Activated CD8-positive, alpha-beta T cell treated with anti-CD3 and anti-CD28 coated beads for 36 hours (primary cell): ENCODE measurements around the gene STXBP6. TPM values are rescaled to one million over a fixed set of nuclear protein-coding genes. Genes with fewer than 3 reads are reported as not detected.
A peak's percentile ranks its signal among the peaks of the same experiment; 100 is the strongest.

Source experiments
- ATAC-seq: fragments of 200-7000 bp; cut with Tn5 transposase; one replicate; pipeline ENCODE4 v1.10.0; 2021; ENCODE audit warnings: mild to moderate bottlenecking, moderate library complexity
- CTCF ChIA-PET: fragments of 350-600 bp; sonication (Branson Sonifier 250); formaldehyde crosslinking; loops from one replicate; lab custom pipeline; 2021; ENCODE audit warnings: antibody characterized with exemption; lab: Charles Lee
- POLR2A ChIA-PET: fragments of 350-600 bp; sonication (Branson Sonifier 250); formaldehyde crosslinking; loops from one replicate; lab custom pipeline; 2021; ENCODE audit warnings: antibody characterized with exemption; lab: Charles Lee
- DNase-seq: peaks from one replicate; pipeline ENCODE4 v3.0.0-alpha.2; 2020
- H3K27ac Mint-ChIP-seq: one replicate; pipeline ENCODE4 v1.8.0; 2021; ENCODE audit warnings: mild to moderate bottlenecking, mixed read lengths
- H3K27me3 Mint-ChIP-seq: one replicate; pipeline ENCODE4 v1.8.0; 2021; ENCODE audit warnings: mixed read lengths
- H3K36me3 Mint-ChIP-seq: one replicate; pipeline ENCODE4 v1.8.0; 2021; ENCODE audit warnings: low read depth, mixed read lengths
- H3K4me1 Mint-ChIP-seq: one replicate; pipeline ENCODE4 v1.8.0; 2021; ENCODE audit warnings: low read depth, mixed read lengths
- H3K4me3 Mint-ChIP-seq: one replicate; pipeline ENCODE4 v1.8.0; 2021; ENCODE audit warnings: mild to moderate bottlenecking, moderate library complexity, mixed read lengths
- H3K9me3 Mint-ChIP-seq: one replicate; pipeline ENCODE4 v1.8.0; 2021; ENCODE audit warnings: mixed read lengths
- intact Hi-C: fragments of 100-400 bp; cut with micrococcal nuclease; formaldehyde crosslinking; loops from one replicate; pipeline ENCODE4 v1.10.0; 2022
- total RNA-seq, 2 experiments: library from RNA; stranded (reverse); gene quantifications; one replicate each; pipeline ENCODE4 v1.2.3, GENCODE V29; 2021
- TF ChIP-seq, protein P1 (sequence below): fragments of 200-600 bp; IDR thresholded peaks from one replicate; pipeline ENCODE4 v1.8.0; 2022; ENCODE audit warnings: antibody characterized with exemption, mild to moderate bottlenecking

The STXBP6 gene
- total RNA-seq: not detected

DNA sequence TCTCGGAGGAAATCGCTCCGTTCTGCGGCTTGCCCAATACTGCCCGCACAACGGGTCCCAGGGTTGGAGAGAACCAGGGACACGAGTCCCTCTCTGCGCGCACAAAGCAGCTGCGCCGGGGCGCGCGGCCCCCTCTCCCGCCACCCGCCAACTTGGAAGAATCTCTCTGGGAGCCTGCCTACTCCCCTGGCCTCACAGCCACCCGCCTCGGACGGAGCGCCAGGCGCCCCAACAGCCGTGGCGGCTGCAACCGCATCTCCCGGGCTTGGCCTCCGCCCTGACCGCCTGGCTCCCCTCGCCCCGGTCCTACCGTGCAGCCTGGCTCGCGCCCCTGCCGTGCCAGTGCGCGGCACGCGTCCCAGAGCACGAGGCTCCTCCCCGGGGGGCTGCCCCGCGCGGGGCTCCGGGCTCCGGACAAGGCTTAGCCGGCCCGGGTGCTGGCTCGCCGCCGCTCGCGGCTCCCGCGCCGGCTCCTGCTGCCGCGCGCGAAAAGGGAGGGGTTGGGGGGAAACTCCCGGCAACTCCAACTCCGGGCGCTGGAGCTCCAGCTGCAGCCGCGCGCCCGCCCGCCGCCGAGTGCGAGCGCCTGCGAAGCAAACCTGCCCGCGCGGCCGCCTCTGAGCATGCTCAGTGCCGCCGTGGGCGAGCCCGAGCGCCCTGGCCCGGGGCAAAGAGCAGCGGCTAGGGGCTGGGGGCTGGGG, at the start of gene STXBP6:
TSS of gene STXBP6 (minus strand) at position 580 of the 701 bp plus-strand sequence. CDS start 75,329 bp downstream, outside the sequence.
- intact Hi-C loops: no loop called here
- Mint-ChIP-seq H3K27me3 (peaks cover 42% of the 10 kb centered on the region), H3K36me3 (no peaks in the 10 kb centered on the region), H3K4me1 (peaks cover 2% of the 10 kb centered on the region), H3K9me3 (no peaks in the 10 kb centered on the region), H3K4me3 (peak within 1 kb of the TSS; percentile 34), H3K27ac (no peak within 1 kb of the TSS)
- TF ChIP-seq, protein P1, sequence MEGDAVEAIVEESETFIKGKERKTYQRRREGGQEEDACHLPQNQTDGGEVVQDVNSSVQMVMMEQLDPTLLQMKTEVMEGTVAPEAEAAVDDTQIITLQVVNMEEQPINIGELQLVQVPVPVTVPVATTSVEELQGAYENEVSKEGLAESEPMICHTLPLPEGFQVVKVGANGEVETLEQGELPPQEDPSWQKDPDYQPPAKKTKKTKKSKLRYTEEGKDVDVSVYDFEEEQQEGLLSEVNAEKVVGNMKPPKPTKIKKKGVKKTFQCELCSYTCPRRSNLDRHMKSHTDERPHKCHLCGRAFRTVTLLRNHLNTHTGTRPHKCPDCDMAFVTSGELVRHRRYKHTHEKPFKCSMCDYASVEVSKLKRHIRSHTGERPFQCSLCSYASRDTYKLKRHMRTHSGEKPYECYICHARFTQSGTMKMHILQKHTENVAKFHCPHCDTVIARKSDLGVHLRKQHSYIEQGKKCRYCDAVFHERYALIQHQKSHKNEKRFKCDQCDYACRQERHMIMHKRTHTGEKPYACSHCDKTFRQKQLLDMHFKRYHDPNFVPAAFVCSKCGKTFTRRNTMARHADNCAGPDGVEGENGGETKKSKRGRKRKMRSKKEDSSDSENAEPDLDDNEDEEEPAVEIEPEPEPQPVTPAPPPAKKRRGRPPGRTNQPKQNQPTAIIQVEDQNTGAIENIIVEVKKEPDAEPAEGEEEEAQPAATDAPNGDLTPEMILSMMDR: no peak
- DNase-seq (peak; percentile 27), ATAC-seq (peak; percentile 55)
- ChIA-PET CTCF (no interaction called here), POLR2A (no interaction called here)

DNA sequence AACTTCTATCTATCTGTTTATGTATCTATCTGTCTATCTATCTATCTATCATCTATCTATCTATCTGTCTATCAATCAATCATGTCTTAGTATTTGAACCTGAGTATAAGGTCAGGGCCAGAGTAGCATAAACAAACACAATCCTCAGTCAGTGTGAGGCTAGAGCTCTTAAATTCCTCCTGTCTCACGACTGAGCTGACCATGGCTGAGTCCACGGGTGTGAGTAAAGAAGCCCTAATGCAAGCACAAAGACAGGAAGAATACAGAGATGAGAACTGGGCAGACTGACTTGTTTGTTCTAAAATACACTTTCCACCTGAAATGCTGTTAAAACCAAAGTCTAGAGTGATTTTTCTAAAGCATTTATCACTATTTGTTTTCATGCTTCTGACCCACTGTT, 47.2 kb upstream of the STXBP6 start:
- Mint-ChIP-seq H3K9me3 (no peaks in the 10 kb centered on the region), H3K4me1 (no peaks in the 10 kb centered on the region), H3K27ac (no peak overlapping the region), H3K4me3 (no peak overlapping the region), H3K36me3 (no peaks in the 10 kb centered on the region), H3K27me3 (peaks cover 18% of the 10 kb centered on the region)
- DNase-seq (no peak), ATAC-seq (no peak)
- TF ChIP-seq, protein P1: no peak
- intact Hi-C loops: no loop called here
- ChIA-PET POLR2A (no interaction called here), CTCF (no interaction called here)

DNA sequence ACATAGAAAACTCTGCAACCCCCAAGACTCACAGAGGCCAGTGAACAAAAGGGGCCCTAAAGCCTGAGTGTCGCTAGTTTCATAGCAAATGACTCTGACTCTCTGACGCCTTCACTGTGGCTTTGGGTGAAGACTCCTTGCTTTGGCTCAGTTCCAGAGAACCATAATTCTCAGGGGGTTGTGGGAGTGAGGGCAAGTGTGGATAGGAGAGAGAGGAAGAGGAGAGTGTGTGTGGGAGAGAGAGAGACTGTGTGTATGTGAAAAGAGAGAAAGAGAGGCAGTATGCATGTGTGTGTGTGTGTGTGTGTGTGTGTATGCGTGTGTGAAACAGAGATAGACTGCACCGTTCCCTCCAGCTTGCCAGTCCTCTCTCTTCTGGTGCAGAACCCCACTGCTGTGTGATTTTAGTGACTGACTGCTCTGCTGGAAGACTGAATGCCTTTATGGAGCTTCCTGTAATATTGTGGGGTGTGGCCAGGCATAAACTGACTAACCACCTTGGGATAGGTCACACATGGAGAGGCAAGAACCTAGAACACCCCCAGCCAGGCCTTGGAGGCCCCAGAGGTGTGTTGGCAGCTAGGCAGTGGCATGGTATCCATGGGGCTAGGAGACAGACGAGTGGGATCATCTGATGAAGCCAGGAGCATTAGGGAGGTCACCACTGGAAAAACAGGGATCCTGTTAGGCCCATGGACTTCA, 45.9 kb upstream of the STXBP6 start:
- H3K27ac Mint-ChIP-seq: no peak overlapping the region
- H3K4me3 Mint-ChIP-seq: no peak overlapping the region
- H3K4me1 Mint-ChIP-seq: no peaks in the 10 kb centered on the region
- H3K9me3 Mint-ChIP-seq: no peaks in the 10 kb centered on the region
- H3K27me3 Mint-ChIP-seq: peaks cover 18% of the 10 kb centered on the region
- intact Hi-C loops: no loop called here
- TF ChIP-seq, protein P1: no peak
- CTCF ChIA-PET: no interaction called here
- POLR2A ChIA-PET: no interaction called here
- no peak for DNase-seq
- no peaks in the 10 kb centered on the region for H3K36me3 Mint-ChIP-seq
- no peak for ATAC-seq

DNA sequence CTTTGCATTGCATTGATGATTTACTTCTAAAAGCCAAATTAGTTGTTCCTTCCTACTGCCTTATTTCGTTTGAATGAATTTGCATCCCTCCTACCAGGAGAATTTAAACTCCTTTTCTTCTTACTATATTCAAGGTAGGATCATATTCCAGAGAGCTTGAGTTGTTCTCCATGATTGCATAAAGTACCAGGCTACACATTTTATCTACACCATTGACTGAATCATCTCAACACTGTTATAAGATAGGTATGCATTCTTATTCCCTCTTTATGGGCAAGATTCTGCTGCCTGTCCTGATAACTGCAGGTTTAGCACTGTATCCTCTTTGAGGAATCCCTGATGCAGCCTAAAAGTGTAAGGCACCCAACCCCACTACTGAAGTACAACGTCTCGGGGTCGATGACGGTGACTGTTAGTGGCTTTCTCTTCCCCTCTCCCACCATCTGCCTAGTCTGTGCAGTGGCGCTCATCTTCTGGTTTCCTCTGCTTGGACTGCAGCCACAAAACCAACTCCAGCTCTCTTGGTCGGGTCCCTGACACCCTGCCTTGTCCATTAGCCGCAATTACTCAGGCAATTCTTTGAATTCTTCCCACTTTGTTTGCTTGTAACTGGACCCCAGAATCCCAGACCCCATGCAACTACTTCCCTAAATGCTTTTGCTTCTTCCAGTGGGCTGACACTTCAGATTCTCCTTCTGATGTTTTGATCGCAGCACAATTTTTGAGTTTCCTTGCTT, 44.4 kb upstream of the STXBP6 start:
- H3K9me3 Mint-ChIP-seq: no peaks in the 10 kb centered on the region
- DNase-seq (no peak), ATAC-seq (no peak)
- TF ChIP-seq, protein P1: no peak
- H3K4me3 Mint-ChIP-seq: no peak overlapping the region
- no peak overlapping the region for H3K27ac Mint-ChIP-seq
- H3K4me1 Mint-ChIP-seq: no peaks in the 10 kb centered on the region
- ChIA-PET CTCF (no interaction called here), POLR2A (no interaction called here)
- intact Hi-C loops: no loop called here
- H3K27me3 Mint-ChIP-seq: peaks cover 21% of the 10 kb centered on the region
- H3K36me3 Mint-ChIP-seq: no peaks in the 10 kb centered on the region
